HepG2 (cell line): ENCODE measurements around the gene SLC22A23. TPM values are rescaled to one million over a fixed set of nuclear protein-coding genes. Genes with fewer than 3 reads are reported as not detected.
A peak's percentile ranks its signal among the peaks of the same experiment; 100 is the strongest.

Experiments used
- CBX2 ChIP-seq, 2 experiments: fragments of 200-600 bp in 1 of 2; sonication (generic); formaldehyde crosslinking in 1 of 2; IDR thresholded peaks; 2 replicates each; pipeline versions ENCODE4 v1.7.0 to v1.8.1; 2018 to 2022; ENCODE audit warnings: low read depth in 2 of 2, low read length in 1 of 2, mild to moderate bottlenecking in 1 of 2, missing genetic modification reagents in 1 of 2
- CHD4 ChIP-seq: fragments of 200-600 bp; sonication (generic); IDR thresholded peaks from 2 replicates; pipeline ENCODE4 v1.7.0; 2017; ENCODE audit warnings: mild to moderate bottlenecking, low read length, borderline replicate concordance
- DZIP1 ChIP-seq: sonication (generic); formaldehyde crosslinking; IDR thresholded peaks from 2 replicates; pipeline ENCODE4 v1.5.0; 2020; ENCODE audit warnings: mild to moderate bottlenecking, missing genetic modification reagents
- GMEB1 ChIP-seq: sonication (generic); formaldehyde crosslinking; IDR thresholded peaks from 2 replicates; pipeline ENCODE4 v1.5.1; 2020; ENCODE audit warnings: missing genetic modification reagents, mild to moderate bottlenecking, borderline replicate concordance
- HNRNPUL1 ChIP-seq: fragments of 200-400 bp; formaldehyde crosslinking; IDR thresholded peaks from 2 replicates; pipeline ENCODE4 v1.6.1; 2017; ENCODE audit warnings: low read depth, mild to moderate bottlenecking, low read length, moderate library complexity
- KDM1A ChIP-seq: IDR thresholded peaks from 2 replicates; pipeline ENCODE4 v1.6.1; 2016; ENCODE audit warnings: missing compliant biosample characterization
- LCORL ChIP-seq, 2 experiments: fragments of 450-650 bp in 1 of 2; sonication (generic) in 1 of 2; formaldehyde crosslinking in 1 of 2; IDR thresholded peaks; 2 replicates each; pipeline versions ENCODE4 v1.5.0 to v1.6.1; 2017 to 2020; ENCODE audit warnings: antibody characterized with exemption in 1 of 2, missing genetic modification reagents in 1 of 2
- MED1 ChIP-seq: sonication (generic); formaldehyde crosslinking; IDR thresholded peaks from 2 replicates; pipeline ENCODE4 v1.4.0; 2020; ENCODE audit warnings: missing genetic modification reagents
- SOX6 ChIP-seq, 2 experiments: fragments of 450-650 bp in 1 of 2; sonication (generic) in 1 of 2; formaldehyde crosslinking in 1 of 2; IDR thresholded peaks; 2 replicates each; pipeline versions ENCODE4 v1.4.0 to v1.6.1; 2017 to 2020; ENCODE audit warnings: antibody characterized with exemption in 1 of 2, mild to moderate bottlenecking in 1 of 2, missing genetic modification reagents in 1 of 2
- YEATS2 ChIP-seq: sonication (generic); formaldehyde crosslinking; IDR thresholded peaks from 2 replicates; pipeline ENCODE4 v1.4.0; 2020; ENCODE audit warnings: missing genetic modification reagents, borderline replicate concordance
- ZNF142 ChIP-seq: sonication (generic); formaldehyde crosslinking; IDR thresholded peaks from 2 replicates; pipeline ENCODE4 v1.4.0; 2020; ENCODE audit warnings: missing genetic modification reagents
- ZNF18 ChIP-seq: sonication (generic); formaldehyde crosslinking; IDR thresholded peaks from 2 replicates; pipeline ENCODE4 v1.8.0; 2022; ENCODE audit warnings: mild to moderate bottlenecking, missing genetic modification reagents; ENCODE audit not compliant: insufficient replicate concordance
- ZNF329 ChIP-seq: sonication (generic); formaldehyde crosslinking; IDR thresholded peaks from 2 replicates; pipeline ENCODE4 v1.9.0; 2021; ENCODE audit warnings: low read depth, mild to moderate bottlenecking, missing genetic modification reagents
- ZNF577 ChIP-seq: sonication (generic); formaldehyde crosslinking; IDR thresholded peaks from 2 replicates; pipeline ENCODE4 v1.4.0; 2020; ENCODE audit warnings: mild to moderate bottlenecking, low read depth, missing genetic modification reagents, borderline replicate concordance
- ZNF709 ChIP-seq: sonication (generic); formaldehyde crosslinking; IDR thresholded peaks from 2 replicates; pipeline ENCODE4 v1.5.0; 2020; ENCODE audit warnings: mild to moderate bottlenecking, missing genetic modification reagents
- polyA plus RNA-seq, 8 experiments: library from polyadenylated mRNA; depleted of rRNA in 3 of 8; stranded (reverse) in 7 of 8; unstranded in 1 of 8; fragments of >200 nt; fragmentation: Illumina TruSeq in 4 of 8; extraction: Trizol in 4 of 8; gene quantifications; 2 replicates each; pipeline versions ENCODE4 v1.2.1 to v1.2.3, GENCODE V29; 2011 to 2016; ENCODE audit warnings: low read depth in 4 of 8, missing spikeins in 1 of 8, mixed read lengths in 1 of 8; ENCODE audit not compliant: insufficient read depth in 1 of 8
- total RNA-seq, 5 experiments: library from RNA; depleted of rRNA; stranded (reverse); fragments of >200 nt; fragmentation: Illumina TruSeq; extraction: Trizol; gene quantifications; 2 replicates each; pipeline ENCODE4 v1.2.3, GENCODE V29; 2016; ENCODE audit warnings: low read depth in 1 of 5

SLC22A23 gene
- total and polyA plus RNA-seq, 2 of the 13 experiments (the other 11 are each of a cell fraction or from before 2014, with no cell fraction given) = 11.8 to 17.5 TPM

- TF ChIP-seq MED1 (CRISPR knock-in tag) = peak; percentile 61; the same call in 1 of the 2 replicates
- TF ChIP-seq KDM1A (CRISPR knock-in tag) = peak; percentile 41; the same call in 1 of the 2 replicates
- TF ChIP-seq GMEB1 = no peak
- TF ChIP-seq ZNF329 (CRISPR knock-in tag) = no peak
- no peak for TF ChIP-seq SOX6 (IDR thresholded peaks at IDR 0.05)
- peak; percentile 54 for TF ChIP-seq SOX6 (CRISPR knock-in tag; IDR thresholded peaks at IDR 0.05)
- no peak for TF ChIP-seq DZIP1 (CRISPR knock-in tag)
- TF ChIP-seq CBX2 (IDR thresholded peaks at IDR 0.05; ENCODE audit: low read depth, low read length) = no peak
- no peak for TF ChIP-seq CBX2 (CRISPR knock-in tag; IDR thresholded peaks at IDR 0.05; ENCODE audit: low read depth)
- TF ChIP-seq LCORL (IDR thresholded peaks at IDR 0.05) = no peak
- 0 out of 2 replicates have a peak, but pooled peaks have one; percentile 39 for TF ChIP-seq LCORL (CRISPR knock-in tag; IDR thresholded peaks at IDR 0.05)
- 0 out of 2 replicates have a peak, but pooled peaks have one; percentile 35 for TF ChIP-seq CHD4
- TF ChIP-seq ZNF577 (CRISPR knock-in tag) = no peak
- TF ChIP-seq YEATS2 (CRISPR knock-in tag) = peak; percentile 51; the same call in 1 of the 2 replicates
- TF ChIP-seq ZNF18 (CRISPR knock-in tag) = no peak
- TF ChIP-seq HNRNPUL1 = no peak
- TF ChIP-seq ZNF709 = no peak
- TF ChIP-seq ZNF142 (CRISPR knock-in tag) = no peak
Measured at GRCh38 chr6:3361312-3362037, 95.4 kb downstream of the SLC22A23 start (continued).
